ENCODE data around the gene ARSB.
"Not testable (repeated sequence)": the region's sequence is repeated elsewhere in the genome, so short reads cannot be mapped to it uniquely, and the experiment has no call there.

ARSB gene

DNA sequence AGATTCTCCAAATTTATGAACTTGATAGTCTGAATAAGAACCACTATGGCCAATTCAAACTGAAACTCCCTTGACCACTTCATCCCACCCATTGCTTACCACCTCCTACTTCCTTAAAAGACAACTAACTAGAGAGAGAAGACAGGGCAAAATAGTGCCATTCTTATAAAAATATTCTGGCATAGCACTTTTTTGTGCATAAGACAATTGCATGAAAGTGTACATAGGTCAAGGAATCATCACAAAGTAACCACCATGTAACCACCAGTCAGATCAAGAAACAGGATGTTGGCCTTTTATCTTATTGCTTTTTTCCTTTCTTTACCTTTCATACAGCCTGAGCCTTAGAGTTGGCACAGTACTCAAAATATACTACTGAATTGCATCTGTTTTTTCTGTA lies 8.1 kb upstream of the ARSB start:
- no peak for DNase-seq

- no peak for DNase-seq
Observed at GRCh38 chr5:78992146-78992545, 7.0 kb upstream of the ARSB start.

DNA sequence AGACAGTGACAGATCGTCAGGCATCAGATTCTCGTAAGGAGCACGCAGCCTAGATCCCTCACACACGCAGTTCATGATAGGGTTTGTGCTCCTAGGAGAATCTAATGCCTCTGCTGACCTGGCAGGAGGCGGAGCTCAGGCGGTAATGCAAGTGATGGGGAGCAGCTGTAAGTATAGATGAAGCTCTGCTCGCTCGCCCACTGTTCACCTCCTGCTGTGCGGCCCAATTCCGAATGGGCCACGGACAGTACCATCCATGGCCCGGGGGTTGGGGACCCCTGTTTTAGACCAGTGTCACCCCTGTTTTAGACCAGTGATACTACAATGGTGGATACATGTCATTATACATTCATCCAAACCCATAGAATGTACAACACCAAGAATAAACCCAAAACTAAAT lies 4.0 kb upstream of the ARSB start:
- no peak for DNase-seq

- DNase-seq = no peak
Observed at GRCh38 chr5:78985725-78986223, 664 bp upstream of the ARSB start.

DNA sequence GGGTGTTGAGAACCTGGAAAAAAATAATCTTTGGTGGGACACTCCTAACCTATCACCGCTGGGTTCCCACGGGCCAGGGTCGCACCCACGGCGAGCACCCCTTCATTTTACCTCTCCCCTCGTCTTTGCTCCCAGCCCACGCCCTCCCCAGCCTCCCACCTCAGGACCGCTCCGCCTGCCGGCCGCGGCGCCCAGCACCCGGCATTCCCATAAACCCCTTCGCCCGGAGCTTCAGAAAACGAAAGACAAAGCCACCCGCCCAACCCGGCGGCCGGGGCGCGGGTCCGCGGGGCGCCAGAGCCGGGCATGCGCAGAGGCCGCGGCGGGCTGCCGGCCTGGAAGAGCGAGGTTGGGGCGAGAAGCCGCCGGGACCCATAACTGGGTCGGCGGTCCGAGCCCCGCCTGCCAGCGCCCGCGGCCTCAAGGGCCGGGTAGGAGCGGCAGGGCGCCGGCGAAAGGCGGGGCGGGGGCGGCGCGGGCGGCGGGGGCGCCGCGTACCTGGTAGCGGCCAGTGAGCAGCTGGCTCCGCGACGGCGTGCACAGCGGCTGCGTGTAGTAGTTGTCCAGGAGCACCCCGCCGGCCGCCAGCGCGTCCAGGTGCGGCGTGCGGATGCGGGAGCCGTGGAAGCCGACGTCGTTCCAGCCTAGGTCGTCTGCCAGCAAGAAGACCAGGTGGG lies 533 bp downstream of the ARSB start:
- peak; percentile 51 for DNase-seq

DNA sequence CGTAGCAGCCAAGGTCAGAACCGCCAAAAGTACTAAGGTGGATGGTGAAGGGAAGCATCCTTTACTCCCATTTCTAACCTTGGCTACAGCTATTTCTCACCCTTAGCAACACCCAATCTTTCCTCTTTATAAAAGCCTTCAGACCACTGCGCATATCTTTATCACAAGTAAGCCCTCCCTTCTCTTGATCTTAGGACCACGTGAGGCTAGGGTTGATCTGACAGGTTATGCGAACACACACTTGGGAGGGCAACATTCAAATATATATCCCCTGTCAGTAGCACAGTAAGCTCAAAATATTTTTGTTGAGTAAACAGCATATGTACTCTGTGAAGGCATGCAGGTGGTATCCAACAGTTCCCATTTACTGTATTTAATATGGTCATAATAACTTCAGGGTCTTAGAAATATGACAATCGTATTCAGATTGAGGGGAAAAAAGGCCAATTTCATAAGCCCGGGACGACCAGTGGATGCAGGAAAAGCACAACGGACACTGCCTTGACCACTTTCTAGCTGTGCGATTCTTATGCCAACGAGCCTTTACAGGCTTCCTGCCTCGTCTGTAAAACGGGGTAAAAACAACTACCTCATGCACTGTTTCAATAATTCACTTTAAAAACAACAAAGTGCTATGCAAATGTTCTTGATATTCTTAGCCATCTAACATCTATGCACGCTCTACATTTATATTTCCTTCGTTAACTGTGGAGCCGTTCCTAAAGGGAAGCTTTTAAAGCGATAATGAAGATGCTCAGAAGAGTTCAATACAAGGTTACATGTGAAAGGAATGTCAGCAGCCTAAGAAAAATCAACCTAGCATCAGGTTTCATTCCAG lies 1.3 kb downstream of the ARSB start:
- no peak for DNase-seq

DNA sequence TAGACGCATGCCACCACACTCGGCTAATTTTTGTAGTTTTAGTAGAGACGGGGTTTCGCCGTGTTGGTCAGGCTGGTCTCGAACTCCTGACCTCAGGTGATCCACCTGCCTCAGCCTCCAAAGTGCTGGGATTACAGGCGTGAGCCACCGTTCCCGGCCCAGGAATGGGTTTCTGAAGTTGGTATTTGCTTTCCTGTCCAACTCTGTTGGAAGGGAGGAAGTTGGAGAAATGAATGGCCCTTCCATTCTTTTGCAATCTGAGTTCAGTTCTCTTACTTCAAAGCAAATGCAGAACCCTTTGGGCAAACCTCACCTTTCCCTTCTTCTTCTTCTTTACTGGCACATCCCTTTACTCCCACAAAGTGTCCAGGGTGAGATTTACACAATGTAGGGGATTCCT lies 1.9 kb downstream of the ARSB start:
- not testable (repeated sequence) for DNase-seq

- DNase-seq = no peak
Observed at GRCh38 chr5:78979909-78980308, 5.2 kb downstream of the ARSB start.

DNA sequence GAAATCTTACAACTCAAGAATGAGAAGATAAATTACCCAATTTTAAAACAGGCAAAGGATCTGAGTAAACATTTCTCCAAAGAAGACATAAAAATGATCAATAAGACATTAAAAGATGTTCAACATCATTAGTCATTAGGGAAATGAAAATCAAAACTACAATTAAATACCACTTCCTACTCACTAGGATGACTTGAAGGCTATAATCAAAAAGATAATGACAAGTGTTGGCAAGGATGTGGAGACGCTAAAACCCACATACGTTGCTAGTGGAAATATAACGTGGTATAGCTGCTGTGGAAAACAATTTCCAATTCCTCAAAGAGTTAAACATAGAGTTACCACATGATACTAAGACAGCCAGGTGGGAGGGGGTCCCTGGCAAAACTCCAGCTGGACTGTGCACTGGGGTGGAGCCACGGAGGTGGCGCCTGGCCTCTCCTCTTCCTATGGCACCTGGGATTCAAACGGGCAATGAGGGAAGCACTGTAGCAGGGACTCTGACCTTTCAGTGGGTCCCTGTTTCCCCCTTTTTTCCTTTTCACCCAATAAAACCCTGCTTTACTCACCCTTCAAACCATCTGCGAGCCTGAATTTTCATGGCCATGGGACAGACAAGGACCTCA lies 5.9 kb downstream of the ARSB start:
- DNase-seq = no peak

GRCh38 chr5:78975035-78975434 lies 10.1 kb downstream of the ARSB start:
- no peak for DNase-seq

GRCh38 chr5:78974601-78975000 lies 10.5 kb downstream of the ARSB start:
- DNase-seq = no peak

GRCh38 chr5:78974011-78974410 lies 11.1 kb downstream of the ARSB start:
- DNase-seq = no peak

GRCh38 chr5:78972654-78973428 lies 12.3 kb downstream of the ARSB start:
- DNase-seq = no peak

DNA sequence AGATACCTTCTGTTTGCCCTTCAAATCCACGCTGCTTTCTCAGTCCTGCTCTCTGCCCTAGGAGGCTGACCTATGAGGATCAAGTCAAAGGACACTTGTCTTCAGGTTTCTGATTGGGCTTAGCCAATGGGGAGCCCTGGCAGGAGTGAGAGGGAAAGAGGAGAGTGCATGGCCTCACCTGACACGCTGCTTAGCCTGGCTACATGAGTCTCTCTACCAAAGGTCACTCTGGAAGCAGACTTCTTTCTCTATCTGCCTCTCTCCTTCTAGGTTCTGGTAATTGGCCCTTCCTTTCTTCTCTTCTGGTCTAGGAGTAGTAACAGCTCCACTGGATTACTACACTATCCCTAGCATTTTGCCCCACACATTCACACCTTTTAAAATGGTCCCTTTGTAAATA lies 13.1 kb downstream of the ARSB start:
- no peak for DNase-seq

DNA sequence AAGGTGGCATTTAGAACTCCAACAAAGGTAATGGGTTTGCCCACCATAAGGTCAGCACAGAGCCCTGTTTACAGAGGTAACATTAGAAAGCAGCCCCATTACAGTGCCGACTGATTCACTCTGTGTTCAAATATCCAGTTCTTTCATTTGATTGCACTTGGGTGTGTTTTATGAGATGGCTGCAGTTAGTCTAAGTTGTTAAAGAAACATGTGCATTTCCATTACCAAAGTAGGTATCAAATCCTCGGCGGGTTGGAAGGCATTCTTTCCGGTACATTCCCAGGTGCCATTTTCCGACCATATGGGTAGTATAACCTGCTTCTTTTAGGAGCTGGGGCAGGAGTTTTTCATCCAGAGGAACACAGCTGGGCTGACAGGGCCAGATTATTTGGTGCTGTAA lies 16.3 kb downstream of the ARSB start:
- no peak for DNase-seq

DNA sequence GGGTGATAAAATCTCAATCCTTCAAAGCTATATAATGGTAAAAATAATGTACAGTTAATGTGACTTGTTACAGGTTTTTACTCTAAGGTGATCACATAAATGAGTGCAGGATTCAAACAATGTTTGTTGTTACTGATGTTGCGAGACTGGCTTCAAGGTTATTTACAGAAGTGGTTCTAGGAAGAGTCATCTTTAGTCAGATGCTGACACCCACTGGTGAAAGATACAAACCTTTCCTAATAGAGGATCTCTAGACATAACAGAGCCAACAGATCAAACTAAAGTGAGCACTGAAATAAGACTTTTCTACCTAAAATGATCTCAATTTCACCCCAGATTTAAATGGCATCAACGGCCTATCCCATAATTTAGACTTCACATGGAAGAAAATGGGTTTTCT lies 20.2 kb downstream of the ARSB start:
- no peak for DNase-seq

GRCh38 chr5:78961743-78962142 lies 23.4 kb downstream of the ARSB start:
- no peak for DNase-seq

GRCh38 chr5:78959767-78960166 lies 25.3 kb downstream of the ARSB start:
- no peak for DNase-seq

- no peak for DNase-seq
Observed at GRCh38 chr5:78958672-78959445, 26.3 kb downstream of the ARSB start.

GRCh38 chr5:78956901-78957300 lies 28.2 kb downstream of the ARSB start:
- no peak for DNase-seq

GRCh38 chr5:78953092-78953800 lies 31.9 kb downstream of the ARSB start:
- DNase-seq = no peak

DNA sequence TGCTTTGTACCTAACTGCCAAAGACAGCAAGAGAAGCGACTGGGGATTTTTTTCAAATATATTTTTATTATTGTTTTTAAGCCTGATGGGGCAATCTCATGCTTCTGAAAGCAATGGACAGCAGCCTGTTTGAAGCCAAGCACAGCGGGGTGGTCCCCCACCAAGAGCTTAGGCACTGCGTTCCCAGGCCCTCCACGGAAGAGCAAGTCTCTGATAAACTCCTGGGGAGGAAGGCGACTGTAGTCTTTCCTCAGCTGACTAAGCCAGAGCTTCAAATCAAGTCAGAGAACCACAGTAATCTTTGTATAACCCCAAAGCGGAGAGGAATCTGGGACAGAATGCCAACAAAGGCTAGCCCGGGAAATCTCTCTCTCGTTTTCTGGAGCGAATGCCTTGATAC lies 54.4 kb downstream of the ARSB start:
- no peak for DNase-seq
